GM12878 (cell line): ENCODE results near the gene AGBL1. TPM values are rescaled to one million over a fixed set of nuclear protein-coding genes. Genes with fewer than 3 reads are reported as not detected.
"Not testable (repeated sequence)": the region's sequence is repeated elsewhere in the genome, so short reads cannot be mapped to it uniquely, and the experiment has no call there.

Experiments used
- ATAC-seq: fragments of 200-7000 bp; cut with Tn5 transposase; 3 replicates; pipeline ENCODE4 v1.9.1; 2020; ENCODE audit warnings: mild to moderate bottlenecking, moderate library complexity
- BruUV-seq: library from RNA; stranded (reverse); fragments of 400-500 nt; replicated peaks from 2 replicates; lab custom pipeline; 2021; lab: Mats Ljungman, UMichigan
- CTCF ChIA-PET: fragments of 300-600 bp; sonication (Branson Sonifier 250); formaldehyde crosslinking; extraction: SDS; loops from one replicate; lab custom pipeline; 2021; ENCODE audit warnings: inconsistent platforms; lab: Yijun Ruan, JAX
- POLR2A ChIA-PET: fragments of 350-600 bp; formaldehyde crosslinking; extraction: SDS; loops from one replicate; lab custom pipeline; 2021; ENCODE audit warnings: inconsistent platforms; lab: Charles Lee
- RAD21 ChIA-PET: fragments of 300-600 bp; sonication (Branson Sonifier 250); formaldehyde crosslinking; loops from one replicate; lab custom pipeline; 2023; ENCODE audit warnings: antibody characterized with exemption; ENCODE audit not compliant: unreplicated experiment; lab: Charles Lee
- SMC1A ChIA-PET: fragments of 300-600 bp; sonication (Branson Sonifier 250); formaldehyde crosslinking; loops from one replicate; lab custom pipeline; 2023; ENCODE audit not compliant: unreplicated experiment, uncharacterized antibody; lab: Charles Lee
- DNase-seq: peaks from one replicate; pipeline ENCODE4 v3.0.0-alpha.2; 2011; ENCODE audit warnings: low read depth, low spot score
- FAIRE-seq: peaks from 3 replicates; lab custom pipeline; 2011; peaks lifted over from hg19 to GRCh38; lab: Jason Lieb, UNC
- H2AFZ ChIP-seq: 2 replicates; pipeline ENCODE4 v1.6.0; 2011; ENCODE audit warnings: low read depth, low read length, control low read depth; ENCODE audit not compliant: control insufficient read depth
- H3K27ac ChIP-seq: 2 replicates; pipeline ENCODE4 v1.5.1; 2011; ENCODE audit warnings: control low read depth; ENCODE audit not compliant: control insufficient read depth, insufficient read depth
- H3K27me3 ChIP-seq, 2 experiments: replicated peaks in 1 of 2; 2 replicates each; pipeline versions ENCODE4 v1.6.0 to v1.6.1; 2011; ENCODE audit warnings: low read length in 1 of 2; ENCODE audit not compliant: control insufficient read depth in 2 of 2, insufficient read depth in 2 of 2
- H3K36me3 ChIP-seq, 2 experiments: 2 replicates each; pipeline ENCODE4 v1.5.1; 2011; ENCODE audit warnings: low read length in 1 of 2; ENCODE audit not compliant: control insufficient read depth in 2 of 2, insufficient read depth in 2 of 2
- H3K4me1 ChIP-seq: 2 replicates; pipeline ENCODE4 v1.6.1; 2011; ENCODE audit warnings: mild to moderate bottlenecking, low read length, moderate library complexity, mixed read lengths; ENCODE audit not compliant: control insufficient read depth, insufficient read depth
- H3K4me2 ChIP-seq: 2 replicates; pipeline ENCODE4 v1.6.0; 2011; ENCODE audit warnings: control low read depth; ENCODE audit not compliant: control insufficient read depth, insufficient read depth
- H3K4me3 ChIP-seq: fragments of 200-600 bp; sonication (generic); 2 replicates; pipeline ENCODE4 v1.5.1; 2016
- H3K79me2 ChIP-seq: 2 replicates; pipeline ENCODE4 v1.6.0; 2011; ENCODE audit warnings: low read length; ENCODE audit not compliant: control insufficient read depth, insufficient read depth
- H3K9ac ChIP-seq: 2 replicates; pipeline ENCODE4 v1.8.0; 2011; ENCODE audit warnings: low read length, control low read depth, mixed read lengths; ENCODE audit not compliant: control insufficient read depth, insufficient read depth
- H3K9me3 ChIP-seq: replicated peaks from 3 replicates; pipeline ENCODE4 v1.5.1; 2011; ENCODE audit warnings: mild to moderate bottlenecking, low read length; ENCODE audit not compliant: control insufficient read depth, insufficient read depth
- H4K20me1 ChIP-seq: 2 replicates; pipeline ENCODE4 v1.6.0; 2011; ENCODE audit not compliant: control insufficient read depth, insufficient read depth
- BACH1 ChIP-seq: fragments of 450-650 bp; IDR thresholded peaks from 2 replicates; pipeline ENCODE4 v1.6.1; 2017; ENCODE audit warnings: mild to moderate bottlenecking, borderline replicate concordance
- BMI1 ChIP-seq: fragments of 450-650 bp; IDR thresholded peaks from 2 replicates; pipeline ENCODE4 v1.6.1; 2016; ENCODE audit warnings: mild to moderate bottlenecking, moderate library complexity, borderline replicate concordance
- CBX3 ChIP-seq: fragments of 200-600 bp; sonication (generic); IDR thresholded peaks from 2 replicates; pipeline ENCODE4 v1.6.1; 2016; ENCODE audit warnings: low read depth, borderline replicate concordance
- IKZF2 ChIP-seq, 2 experiments: fragments of 450-650 bp; IDR thresholded peaks; 2 replicates each; pipeline ENCODE4 v1.6.1; 2017; ENCODE audit warnings: mild to moderate bottlenecking in 2 of 2, moderate library complexity in 2 of 2
- KLF5 ChIP-seq: fragments of 450-650 bp; IDR thresholded peaks from 2 replicates; pipeline ENCODE4 v1.6.1; 2014; ENCODE audit warnings: mild to moderate bottlenecking; ENCODE audit not compliant: partially characterized antibody
- MEF2A ChIP-seq: IDR thresholded peaks from 2 replicates; pipeline ENCODE4 v1.6.1; 2011; ENCODE audit warnings: low read depth, mild to moderate bottlenecking, low read length, moderate library complexity; ENCODE audit not compliant: insufficient read depth
- NFIC ChIP-seq: IDR thresholded peaks from 2 replicates; pipeline ENCODE4 v1.6.1; 2012; ENCODE audit warnings: low read depth, mild to moderate bottlenecking, inconsistent platforms, low read length, moderate library complexity
- SPI1 ChIP-seq: IDR thresholded peaks from 2 replicates; pipeline ENCODE4 v1.6.1; 2011; ENCODE audit warnings: low read depth, mild to moderate bottlenecking, low read length, moderate library complexity, borderline replicate concordance; ENCODE audit not compliant: insufficient read depth
- SREBF2 ChIP-seq: IDR thresholded peaks from 2 replicates; pipeline ENCODE4 v1.6.1; 2012; ENCODE audit warnings: mild to moderate bottlenecking, low read length
- SUPT20H ChIP-seq: IDR thresholded peaks from 2 replicates; pipeline ENCODE4 v1.6.1; 2011; ENCODE audit warnings: low read depth, mild to moderate bottlenecking, low read length, moderate library complexity, borderline replicate concordance; ENCODE audit not compliant: control insufficient read depth
- WGBS: methylation state at CpG from one replicate; pipeline ENCODE4 v1.1.6; 2016; ENCODE audit warnings: low lambda C conversion rate; ENCODE audit not compliant: insufficient replicate concordance, insufficient coverage; ENCODE audit errors: missing lambda C conversion rate; 5-methylcytosine and 5-hydroxymethylcytosine counted together
- in situ Hi-C: fragments of 300-500 bp; cut with MboI; formaldehyde crosslinking; loops from 9 replicates; pipeline ENCODE4 v1.14.3; 2018; ENCODE audit warnings: mixed read lengths
- intact Hi-C: fragments of 100-400 bp; cut with micrococcal nuclease; formaldehyde crosslinking; loops from one replicate; pipeline ENCODE4 v1.14.2; 2022; ENCODE audit not compliant: unreplicated experiment
- polyA plus RNA-seq, 11 experiments: library from polyadenylated mRNA; depleted of rRNA in 4 of 11; unstranded in 6 of 11; stranded (reverse) in 5 of 11; fragments of >200 nt; fragmentation: Nextera tagmentation in 4 of 11; fragmentation: Illumina TruSeq in 1 of 11; extraction: Ambion mirVana in 4 of 11; extraction: Trizol in 1 of 11; gene quantifications; 1 replicate in 1 of 11; 2 replicates in 10 of 11; pipeline versions ENCODE4 v1.2.1 to v1.2.3, GENCODE V29; 2011 to 2016; ENCODE audit warnings: inconsistent platforms in 2 of 11, missing spikeins in 2 of 11, low read depth in 1 of 11
- total RNA-seq, 4 experiments: library from RNA; depleted of rRNA in 3 of 4; stranded (reverse); fragments of >200 nt in 3 of 4; fragmentation: Illumina TruSeq in 1 of 4; extraction: Trizol in 1 of 4; gene quantifications; 2 replicates each; pipeline versions ENCODE4 v1.2.1 to v1.2.3, GENCODE V29; 2013 to 2021
- TF ChIP-seq, protein P1 (sequence below): fragments of 450-650 bp; IDR thresholded peaks from 2 replicates; pipeline ENCODE4 v1.6.1; 2016; ENCODE audit warnings: mild to moderate bottlenecking
- TF ChIP-seq, protein P2 (sequence below): fragments of 450-650 bp; formaldehyde crosslinking; IDR thresholded peaks from 2 replicates; pipeline ENCODE4 v1.4.0; 2022; ENCODE audit warnings: mild to moderate bottlenecking, moderate library complexity

The AGBL1 gene
- total and polyA plus RNA-seq, 10 of the 15 experiments (the other 5 are each of a cell fraction or from before 2014, with no cell fraction given): not detected

DNA sequence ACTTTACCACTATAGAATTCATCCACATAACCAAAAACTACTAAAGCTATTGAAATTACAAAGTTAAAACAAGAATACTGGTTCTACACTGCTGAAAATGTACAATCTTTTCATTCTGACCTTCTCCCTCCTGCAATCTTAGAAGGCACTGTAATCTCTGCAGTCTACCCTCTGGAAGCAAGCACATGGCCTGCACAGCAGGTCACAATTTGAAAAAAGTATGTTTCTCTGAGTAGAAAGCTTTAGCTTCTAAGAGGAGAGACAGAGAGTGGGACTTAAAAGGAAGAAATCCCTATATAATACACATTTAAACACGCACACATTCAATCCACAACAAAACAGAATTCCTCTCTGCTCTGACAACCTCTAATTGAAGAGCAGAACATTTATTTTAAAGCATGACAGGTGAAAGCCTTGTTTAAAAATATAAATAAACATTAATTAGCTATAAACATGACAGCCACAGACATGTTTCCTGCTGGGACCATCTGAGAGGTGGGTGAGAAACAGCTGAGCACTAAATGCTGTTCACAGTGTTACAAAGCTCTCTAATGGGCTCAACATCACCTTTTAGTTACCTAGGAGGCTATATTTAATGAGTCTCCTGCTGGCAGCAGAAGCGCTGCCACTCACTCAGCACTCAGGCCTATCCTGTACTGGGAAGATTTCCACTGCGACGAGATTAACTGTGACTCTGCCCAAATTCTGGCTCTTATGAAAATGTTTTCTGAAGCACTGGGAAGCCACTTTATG is 447.4 kb downstream of the AGBL1 start:
- H2AFZ ChIP-seq: no peak overlapping the region
- ChIA-PET CTCF (no interaction called here), POLR2A (no interaction called here), SMC1A (interaction anchor here (1.0 kb wide), 1 partner anchor 31 kb away, joined by 3 read pairs; no protein-coding TSS in a partner anchor), RAD21 (no interaction called here)
- H3K27me3 ChIP-seq: no peaks in the 10 kb centered on the region
- in situ Hi-C loops: no loop called here
- WGBS: 45% methylated on average over 4 of the region's 4 CpGs
- H4K20me1 ChIP-seq: no peaks in the 10 kb centered on the region
- FAIRE-seq (no peak), DNase-seq (no peak), ATAC-seq (no peak)
- no peaks in the 10 kb centered on the region for H3K4me1 ChIP-seq
- intact Hi-C loops: no loop called here
- no peaks in the 10 kb centered on the region for H3K79me2 ChIP-seq
- H3K4me2 ChIP-seq: no peak overlapping the region
- TF ChIP-seq MEF2A (no peak), BMI1 (no peak), NFIC (no peak), SUPT20H (no peak), BACH1 (no peak), SPI1 (no peak), CBX3 (no peak), SREBF2 (no peak), KLF5 (no peak), IKZF2 (IDR thresholded peaks at IDR 0.05) (no peak)
- TF ChIP-seq, protein P1, sequence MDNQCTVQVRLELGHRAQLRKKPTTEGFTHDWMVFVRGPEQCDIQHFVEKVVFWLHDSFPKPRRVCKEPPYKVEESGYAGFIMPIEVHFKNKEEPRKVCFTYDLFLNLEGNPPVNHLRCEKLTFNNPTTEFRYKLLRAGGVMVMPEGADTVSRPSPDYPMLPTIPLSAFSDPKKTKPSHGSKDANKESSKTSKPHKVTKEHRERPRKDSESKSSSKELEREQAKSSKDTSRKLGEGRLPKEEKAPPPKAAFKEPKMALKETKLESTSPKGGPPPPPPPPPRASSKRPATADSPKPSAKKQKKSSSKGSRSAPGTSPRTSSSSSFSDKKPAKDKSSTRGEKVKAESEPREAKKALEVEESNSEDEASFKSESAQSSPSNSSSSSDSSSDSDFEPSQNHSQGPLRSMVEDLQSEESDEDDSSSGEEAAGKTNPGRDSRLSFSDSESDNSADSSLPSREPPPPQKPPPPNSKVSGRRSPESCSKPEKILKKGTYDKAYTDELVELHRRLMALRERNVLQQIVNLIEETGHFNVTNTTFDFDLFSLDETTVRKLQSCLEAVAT: no peak
- TF ChIP-seq, protein P2, sequence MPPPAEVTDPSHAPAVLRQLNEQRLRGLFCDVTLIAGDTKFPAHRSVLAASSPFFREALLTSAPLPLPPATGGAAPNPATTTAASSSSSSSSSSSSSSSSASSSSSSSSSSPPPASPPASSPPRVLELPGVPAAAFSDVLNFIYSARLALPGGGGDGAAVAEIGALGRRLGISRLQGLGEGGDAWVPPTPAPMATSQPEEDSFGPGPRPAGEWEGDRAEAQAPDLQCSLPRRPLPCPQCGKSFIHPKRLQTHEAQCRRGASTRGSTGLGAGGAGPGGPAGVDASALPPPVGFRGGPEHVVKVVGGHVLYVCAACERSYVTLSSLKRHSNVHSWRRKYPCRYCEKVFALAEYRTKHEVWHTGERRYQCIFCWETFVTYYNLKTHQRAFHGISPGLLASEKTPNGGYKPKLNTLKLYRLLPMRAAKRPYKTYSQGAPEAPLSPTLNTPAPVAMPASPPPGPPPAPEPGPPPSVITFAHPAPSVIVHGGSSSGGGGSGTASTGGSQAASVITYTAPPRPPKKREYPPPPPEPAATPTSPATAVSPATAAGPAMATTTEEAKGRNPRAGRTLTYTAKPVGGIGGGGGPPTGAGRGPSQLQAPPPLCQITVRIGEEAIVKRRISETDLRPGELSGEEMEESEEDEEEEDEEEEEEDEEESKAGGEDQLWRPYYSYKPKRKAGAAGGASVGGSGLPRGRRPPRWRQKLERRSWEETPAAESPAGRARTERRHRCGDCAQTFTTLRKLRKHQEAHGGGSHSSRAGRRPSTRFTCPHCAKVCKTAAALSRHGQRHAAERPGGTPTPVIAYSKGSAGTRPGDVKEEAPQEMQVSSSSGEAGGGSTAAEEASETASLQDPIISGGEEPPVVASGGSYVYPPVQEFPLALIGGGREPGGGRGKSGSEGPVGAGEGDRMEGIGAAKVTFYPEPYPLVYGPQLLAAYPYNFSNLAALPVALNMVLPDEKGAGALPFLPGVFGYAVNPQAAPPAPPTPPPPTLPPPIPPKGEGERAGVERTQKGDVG (CRISPR knock-in tag): no peak
- no TSS peak for BruUV-seq
- no peak overlapping the region for H3K9ac ChIP-seq
- H3K36me3 ChIP-seq: no peaks in the 10 kb centered on the region
- no peak overlapping the region for H3K27ac ChIP-seq
- no peaks in the 10 kb centered on the region for H3K9me3 ChIP-seq
- no peak overlapping the region for H3K4me3 ChIP-seq

DNA sequence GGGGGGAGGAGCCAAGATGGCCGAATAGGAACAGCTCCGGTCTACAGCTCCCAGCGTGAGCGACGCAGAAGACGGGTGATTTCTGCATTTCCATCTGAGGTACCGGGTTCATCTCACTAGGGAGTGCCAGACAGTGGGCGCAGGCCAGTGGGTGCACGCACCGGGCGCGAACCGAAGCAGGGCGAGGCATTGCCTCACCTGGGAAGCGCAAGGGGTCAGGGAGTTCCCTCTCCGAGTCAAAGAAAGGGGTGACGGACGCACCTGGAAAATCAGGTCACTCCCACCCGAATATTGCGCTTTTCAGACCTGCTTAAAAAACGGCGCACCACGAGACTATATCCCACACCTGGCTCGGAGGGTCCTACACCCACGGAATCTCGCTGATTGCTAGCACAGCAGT is 448.4 kb downstream of the AGBL1 start:
- CTCF ChIA-PET, H2AFZ ChIP-seq, intact Hi-C loops, H3K4me2 ChIP-seq, H3K4me1 ChIP-seq, ATAC-seq, in situ Hi-C loops, H3K9me3 ChIP-seq, SMC1A ChIA-PET, H3K27ac ChIP-seq, H3K79me2 ChIP-seq, H3K9ac ChIP-seq, H3K36me3 ChIP-seq, H3K27me3 ChIP-seq, FAIRE-seq, RAD21 ChIA-PET, POLR2A ChIA-PET, BruUV-seq, DNase-seq, H3K4me3 ChIP-seq, H4K20me1 ChIP-seq: not testable (repeated sequence)
- 75% methylated on average over 13 of the region's 26 CpGs for WGBS
